ENCODE results near the gene ATOSB.

- TF ChIP-seq CTCF (IDR thresholded peaks at IDR 0.05) (no peak), POLR2A (IDR thresholded peaks at IDR 0.05) (no peak)
Observed at GRCh38 chr9:35102465-35102768, 13.2 kb downstream of the ATOSB start.
